ENCODE results near the gene SACS.
A peak's percentile ranks its signal among the peaks of the same experiment; 100 is the strongest.

SACS gene

DNA sequence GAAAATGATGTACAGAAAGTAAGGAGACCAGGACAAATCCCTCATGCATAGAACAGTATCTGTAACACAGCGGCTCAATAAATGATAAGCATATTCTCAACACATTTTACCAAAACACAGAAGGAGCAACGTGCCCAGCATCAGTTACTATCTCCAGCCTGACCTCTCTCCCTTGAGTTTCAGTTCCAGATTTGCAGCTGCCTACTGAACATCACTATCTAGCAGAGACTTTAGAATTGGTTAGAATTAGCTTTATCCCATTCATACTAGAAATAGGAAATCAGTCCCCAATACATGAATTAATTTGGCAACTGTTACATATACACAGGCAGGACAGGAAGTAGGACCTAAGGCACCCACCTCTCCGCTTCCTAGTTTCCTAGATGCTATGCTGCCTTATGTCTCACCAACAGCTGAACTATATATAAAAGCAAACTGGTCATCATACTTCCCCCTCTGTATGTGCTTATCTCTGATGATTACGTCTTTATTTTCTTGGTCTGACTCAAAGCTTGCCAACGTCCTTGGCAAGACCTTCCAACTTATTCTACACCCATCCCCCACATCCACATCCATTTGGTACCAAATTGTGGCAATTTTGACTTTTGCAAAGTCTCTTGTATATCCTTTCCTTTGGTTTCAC lies 61.1 kb downstream of the SACS start:
- Mint-ChIP-seq H3K4me1 (ENCODE audit: low read depth) (peaks cover 46% of the 10 kb centered on the region), H3K9me3 (ENCODE audit: low read depth) (no peaks in the 10 kb centered on the region), H3K4me3 (peak overlapping the region; percentile 62), H3K27ac (no peak overlapping the region), H3K27me3 (no peaks in the 10 kb centered on the region), H3K36me3 (peaks cover 19% of the 10 kb centered on the region)

DNA sequence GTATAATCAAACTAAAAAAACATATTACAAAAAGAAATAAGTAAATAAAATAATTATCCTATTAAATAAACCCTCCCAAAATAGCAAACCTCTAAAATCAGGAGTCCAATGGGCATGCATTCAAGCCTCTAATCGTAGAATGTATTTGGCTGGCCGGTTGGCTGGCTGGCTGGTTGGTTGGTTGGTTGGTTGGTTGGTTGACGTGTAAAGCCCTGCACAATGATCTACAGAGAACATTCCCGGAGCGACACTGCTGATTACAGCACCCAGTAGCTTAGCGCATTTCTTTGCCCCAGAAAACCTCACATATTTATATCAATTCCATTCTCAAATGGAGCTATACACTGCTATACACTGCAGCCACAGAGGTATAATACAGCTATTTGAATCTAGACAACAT lies 65.6 kb downstream of the SACS start:
- Mint-ChIP-seq H3K27me3 (no peaks in the 10 kb centered on the region), H3K36me3 (peaks cover 29% of the 10 kb centered on the region), H3K27ac (no peak overlapping the region), H3K9me3 (ENCODE audit: low read depth) (no peaks in the 10 kb centered on the region), H3K4me1 (ENCODE audit: low read depth) (peaks cover 16% of the 10 kb centered on the region), H3K4me3 (no peak overlapping the region)

DNA sequence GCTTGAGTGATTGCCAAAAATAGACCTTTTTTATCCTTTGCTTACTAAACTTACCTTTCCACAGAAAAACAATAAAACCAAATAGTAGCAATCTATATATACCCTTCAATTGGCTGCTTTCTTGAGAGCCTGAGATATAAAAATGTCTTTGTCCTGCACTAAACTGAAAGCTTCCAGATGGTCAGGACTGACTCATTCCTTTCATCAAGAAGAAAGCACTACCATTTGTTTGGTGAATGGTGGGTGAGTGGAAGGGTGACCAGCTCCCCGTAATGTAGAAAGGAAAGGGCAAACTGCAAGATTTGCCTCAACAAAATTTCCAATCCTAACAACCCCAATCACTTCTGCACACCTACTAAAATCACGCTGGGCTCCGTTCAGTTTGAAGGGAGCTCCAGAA lies 67.8 kb downstream of the SACS start:
- Mint-ChIP-seq H3K27me3 (no peaks in the 10 kb centered on the region), H3K9me3 (ENCODE audit: low read depth) (no peaks in the 10 kb centered on the region), H3K27ac (no peak overlapping the region), H3K4me1 (ENCODE audit: low read depth) (no peaks in the 10 kb centered on the region), H3K4me3 (no peak overlapping the region), H3K36me3 (peaks cover 18% of the 10 kb centered on the region)

DNA sequence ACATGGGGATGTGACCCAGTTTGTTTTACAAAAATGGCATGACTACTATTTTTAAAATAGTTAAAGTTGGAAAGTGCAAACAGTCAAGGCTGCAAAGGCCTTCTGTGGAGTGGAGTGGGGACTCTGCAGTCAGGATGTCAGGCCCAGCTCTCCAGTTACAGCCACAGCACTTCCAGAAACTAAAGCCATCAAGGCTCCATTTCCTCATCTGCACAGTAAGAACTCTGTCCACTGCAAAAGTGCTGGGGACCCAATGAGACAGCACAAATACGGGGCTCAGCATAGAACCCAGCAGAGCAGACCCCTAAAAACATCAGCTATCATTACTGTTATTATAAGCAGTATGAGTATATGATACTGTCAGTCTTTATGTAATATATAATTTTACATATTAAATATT lies 73.6 kb downstream of the SACS start:
- Mint-ChIP-seq H3K27ac (no peak overlapping the region), H3K4me3 (no peak overlapping the region), H3K4me1 (ENCODE audit: low read depth) (peaks cover 4% of the 10 kb centered on the region), H3K27me3 (no peaks in the 10 kb centered on the region), H3K9me3 (ENCODE audit: low read depth) (no peaks in the 10 kb centered on the region), H3K36me3 (peaks cover 21% of the 10 kb centered on the region)

DNA sequence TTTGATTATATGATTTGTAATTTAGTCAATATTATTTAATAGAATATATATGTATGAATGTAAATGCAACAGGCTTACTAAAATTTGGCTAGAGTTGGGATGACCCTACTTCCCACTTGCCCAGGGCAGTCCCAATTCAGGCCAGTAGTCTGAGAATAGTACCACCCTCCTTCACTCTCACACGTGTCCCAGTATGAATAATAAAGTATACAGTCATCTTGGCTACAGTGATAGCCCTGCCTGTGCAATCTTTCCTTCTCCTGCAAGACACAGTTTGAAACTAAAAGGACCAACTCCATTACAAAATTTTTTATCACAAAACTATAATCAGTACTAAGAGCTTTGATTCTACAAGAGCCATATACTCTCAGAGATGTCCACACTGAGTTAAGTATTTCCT lies 76.2 kb downstream of the SACS start:
- Mint-ChIP-seq H3K36me3 (peaks cover 29% of the 10 kb centered on the region), H3K9me3 (ENCODE audit: low read depth) (no peaks in the 10 kb centered on the region), H3K4me3 (no peak overlapping the region), H3K27ac (no peak overlapping the region), H3K4me1 (ENCODE audit: low read depth) (peaks cover 6% of the 10 kb centered on the region), H3K27me3 (no peaks in the 10 kb centered on the region)

DNA sequence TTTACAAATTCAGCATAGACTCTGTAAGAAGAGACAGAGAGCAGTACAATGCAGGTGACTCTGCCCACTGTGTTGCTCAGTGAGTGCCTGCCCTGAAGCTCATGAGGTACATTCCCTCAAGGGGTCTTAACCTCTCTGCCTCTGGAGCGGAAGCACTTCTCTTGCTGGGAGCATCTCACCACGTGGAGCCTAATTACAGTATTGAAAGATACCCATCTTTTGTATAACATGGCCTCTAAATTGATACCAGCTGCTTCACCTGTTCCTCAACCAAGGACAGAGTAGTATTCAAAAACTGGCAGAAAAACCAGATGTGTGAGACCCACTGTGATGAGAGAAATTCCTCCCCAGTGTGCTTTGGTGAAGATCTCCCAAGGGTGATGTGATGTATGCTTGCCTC lies 77.1 kb downstream of the SACS start:
- Mint-ChIP-seq H3K9me3 (ENCODE audit: low read depth) (no peaks in the 10 kb centered on the region), H3K4me1 (ENCODE audit: low read depth) (peaks cover 7% of the 10 kb centered on the region), H3K27ac (no peak overlapping the region), H3K36me3 (peaks cover 35% of the 10 kb centered on the region), H3K27me3 (no peaks in the 10 kb centered on the region), H3K4me3 (no peak overlapping the region)

DNA sequence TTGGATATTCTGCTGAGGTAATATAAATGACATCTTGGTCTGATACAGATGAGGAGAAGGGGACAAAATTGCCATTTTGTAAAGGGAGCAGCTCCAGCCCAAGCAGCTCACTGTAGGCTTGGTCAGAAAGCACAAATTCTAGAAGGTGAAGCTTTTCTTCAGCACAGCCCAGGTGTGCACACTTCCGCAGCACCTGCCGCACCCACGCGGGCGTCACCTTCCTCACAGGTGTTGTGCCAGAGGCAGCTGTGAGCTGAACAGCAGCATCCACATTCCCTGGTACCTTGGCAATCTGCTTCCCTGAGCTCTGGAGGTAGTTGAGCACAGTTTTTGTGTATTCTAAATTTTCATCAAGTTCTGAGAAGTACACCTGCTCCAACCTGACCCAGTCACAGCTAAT lies 79.0 kb downstream of the SACS start:
- H3K36me3 Mint-ChIP-seq, result peaks cover 49% of the 10 kb centered on the region

DNA sequence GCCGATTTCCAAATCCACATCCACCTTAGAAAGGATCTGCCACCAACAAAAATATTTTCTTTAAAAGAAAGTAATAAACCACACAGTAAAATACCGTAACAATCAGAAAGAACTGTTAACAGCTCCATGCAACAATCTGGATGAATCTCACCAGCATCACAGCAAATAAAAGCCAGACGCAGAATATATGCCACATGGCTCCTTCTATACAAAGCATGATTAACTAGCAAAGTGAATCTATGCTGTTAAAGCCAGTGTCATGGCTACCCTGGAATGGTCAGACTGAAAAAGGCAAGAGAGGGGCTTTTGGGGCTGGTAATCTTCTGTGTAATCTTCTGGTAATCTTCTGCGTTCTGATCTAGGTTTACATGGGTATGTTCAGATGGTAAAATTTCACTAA lies 81.3 kb downstream of the SACS start:
- H3K27me3 Mint-ChIP-seq, result no peaks in the 10 kb centered on the region
- H3K4me3 Mint-ChIP-seq, result no peak overlapping the region
- H3K4me1 Mint-ChIP-seq (ENCODE audit: low read depth), result peaks cover 5% of the 10 kb centered on the region
- peaks cover 69% of the 10 kb centered on the region for H3K36me3 Mint-ChIP-seq
- peaks cover 4% of the 10 kb centered on the region for H3K9me3 Mint-ChIP-seq (ENCODE audit: low read depth)
- no peak overlapping the region for H3K27ac Mint-ChIP-seq

More for the DNA sequence above, 79.0 kb downstream of the SACS start:
- no peak overlapping the region for H3K4me3 Mint-ChIP-seq
- no peak overlapping the region for H3K27ac Mint-ChIP-seq
- no peaks in the 10 kb centered on the region for H3K27me3 Mint-ChIP-seq
- no peaks in the 10 kb centered on the region for H3K9me3 Mint-ChIP-seq (ENCODE audit: low read depth)
- H3K4me1 Mint-ChIP-seq (ENCODE audit: low read depth), result peaks cover 5% of the 10 kb centered on the region

DNA sequence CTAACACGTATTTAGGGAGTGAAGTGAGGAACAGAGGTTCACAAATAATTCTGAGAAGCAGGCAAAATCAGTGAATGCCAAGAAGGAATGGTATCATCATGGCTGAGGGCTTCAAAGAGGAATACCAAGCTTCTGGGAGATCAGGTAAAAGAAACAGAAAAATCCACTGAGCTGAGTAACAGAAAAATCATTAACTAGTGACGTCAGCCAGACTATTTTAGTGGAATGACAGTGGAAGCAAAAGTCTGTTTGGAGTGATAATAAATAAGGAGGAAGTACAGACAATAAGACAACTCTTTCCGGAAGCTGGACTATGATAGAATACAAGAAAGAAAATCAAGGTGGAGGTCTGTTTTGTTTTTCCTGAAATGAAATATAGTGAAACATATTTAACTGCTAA lies 83.5 kb downstream of the SACS start:
- Mint-ChIP-seq H3K9me3 (ENCODE audit: low read depth) (peaks cover 4% of the 10 kb centered on the region), H3K27ac (no peak overlapping the region), H3K36me3 (peaks cover 71% of the 10 kb centered on the region), H3K4me3 (no peak overlapping the region), H3K4me1 (ENCODE audit: low read depth) (peaks cover 5% of the 10 kb centered on the region), H3K27me3 (no peaks in the 10 kb centered on the region)

DNA sequence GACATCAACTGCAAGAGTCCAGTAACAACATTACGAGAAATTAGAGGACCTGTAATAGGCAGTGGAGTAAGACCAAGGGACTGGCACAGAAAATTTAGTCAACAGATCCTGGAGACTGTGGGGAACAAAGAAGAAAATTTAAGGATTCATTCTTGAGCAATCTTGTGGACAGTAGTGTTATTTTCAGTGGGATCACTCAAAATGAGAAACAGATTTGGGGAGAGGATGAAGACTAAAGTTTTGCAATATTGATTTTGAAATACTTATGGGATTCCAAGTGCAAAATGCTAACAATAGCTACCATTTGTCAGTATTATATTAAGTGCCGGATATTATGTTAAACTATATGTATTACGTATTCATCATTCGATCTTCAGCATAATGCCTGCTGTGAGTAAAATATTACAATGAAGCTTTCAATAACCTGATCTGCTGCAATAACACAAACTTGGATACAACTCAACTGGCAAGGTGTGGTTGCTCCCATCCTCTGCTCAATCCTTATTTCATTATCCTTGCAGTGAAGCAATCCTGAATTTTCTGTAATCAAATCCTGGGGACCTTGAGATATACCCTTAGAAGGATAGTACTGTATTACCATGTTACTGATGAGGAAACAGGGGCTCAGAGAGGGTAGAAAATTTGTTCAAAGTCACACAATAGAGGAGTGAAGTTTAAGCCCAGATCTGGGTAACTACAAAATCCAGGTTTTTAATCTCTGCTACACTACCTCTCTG lies 84.2 kb downstream of the SACS start:
- peaks cover 73% of the 10 kb centered on the region for H3K36me3 Mint-ChIP-seq
- no peaks in the 10 kb centered on the region for H3K27me3 Mint-ChIP-seq
- H3K27ac Mint-ChIP-seq, result no peak overlapping the region
- peaks cover 5% of the 10 kb centered on the region for H3K4me1 Mint-ChIP-seq (ENCODE audit: low read depth)
- H3K9me3 Mint-ChIP-seq (ENCODE audit: low read depth), result peaks cover 6% of the 10 kb centered on the region
- no peak overlapping the region for H3K4me3 Mint-ChIP-seq

DNA sequence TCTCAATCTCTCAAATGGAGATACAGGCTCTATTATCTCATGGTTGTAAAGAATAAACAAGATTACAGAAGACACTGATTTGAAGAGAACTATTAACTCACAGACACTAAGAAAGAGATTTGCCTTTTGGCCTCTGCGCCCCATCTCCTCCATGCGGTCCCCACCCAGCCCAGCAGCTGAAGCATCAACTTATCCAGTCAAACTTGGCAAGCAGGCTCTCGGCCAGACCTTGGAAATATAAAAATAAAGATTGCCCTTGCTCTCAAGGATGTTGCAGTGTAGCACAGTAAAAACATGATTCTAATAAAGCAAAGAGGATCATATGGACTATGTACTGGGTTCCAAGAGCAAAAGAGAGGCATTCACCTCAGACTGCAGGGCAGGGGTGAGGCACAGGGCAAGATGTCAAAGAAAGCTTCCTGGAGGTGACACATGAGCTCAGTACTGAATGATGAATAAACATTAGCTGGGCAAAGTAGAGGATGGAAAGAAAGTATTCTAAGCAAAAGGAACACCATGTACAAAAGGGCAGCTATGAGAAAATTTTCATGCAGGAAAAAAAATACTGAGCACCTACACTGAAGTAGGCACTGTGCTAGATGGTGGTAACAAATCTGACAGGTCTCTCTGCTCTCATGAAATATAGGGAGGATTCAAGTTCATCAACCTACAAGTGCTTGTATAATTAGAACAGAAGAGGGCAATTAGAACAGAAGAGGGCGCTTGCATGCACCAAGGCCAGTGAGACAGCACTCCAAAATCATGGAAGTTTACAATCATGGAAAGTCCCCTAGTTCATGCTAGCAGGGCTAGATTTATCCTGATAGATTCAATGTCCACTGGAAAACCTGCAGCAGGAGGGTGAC lies 85.0 kb downstream of the SACS start:
- peaks cover 5% of the 10 kb centered on the region for H3K4me1 Mint-ChIP-seq (ENCODE audit: low read depth)
- peaks cover 75% of the 10 kb centered on the region for H3K36me3 Mint-ChIP-seq
- H3K27ac Mint-ChIP-seq, result no peak overlapping the region
- H3K4me3 Mint-ChIP-seq, result no peak overlapping the region
- H3K9me3 Mint-ChIP-seq (ENCODE audit: low read depth), result peaks cover 9% of the 10 kb centered on the region
- no peaks in the 10 kb centered on the region for H3K27me3 Mint-ChIP-seq

DNA sequence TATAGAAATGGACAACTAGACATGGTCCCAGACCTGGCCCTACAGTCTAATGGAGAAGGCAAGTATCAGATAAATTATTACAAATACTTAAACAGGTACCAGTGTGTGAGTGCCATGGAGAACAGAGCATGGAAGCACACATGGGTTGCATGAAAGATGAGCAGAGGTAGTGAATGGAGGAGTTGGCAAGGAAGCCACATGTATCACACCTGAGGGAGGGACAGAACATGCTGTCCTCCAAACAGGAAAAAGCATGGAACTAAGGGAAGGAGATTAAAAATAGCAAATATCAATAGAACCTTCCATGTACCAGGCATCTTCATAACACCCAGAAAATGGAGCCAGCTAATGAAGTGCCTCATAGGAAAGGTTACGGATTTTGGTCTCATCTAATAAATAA lies 85.9 kb downstream of the SACS start:
- peaks cover 3% of the 10 kb centered on the region for H3K4me1 Mint-ChIP-seq (ENCODE audit: low read depth)
- no peak overlapping the region for H3K27ac Mint-ChIP-seq
- H3K9me3 Mint-ChIP-seq (ENCODE audit: low read depth), result peaks cover 9% of the 10 kb centered on the region
- H3K4me3 Mint-ChIP-seq, result no peak overlapping the region
- no peaks in the 10 kb centered on the region for H3K27me3 Mint-ChIP-seq
- H3K36me3 Mint-ChIP-seq, result peaks cover 73% of the 10 kb centered on the region

DNA sequence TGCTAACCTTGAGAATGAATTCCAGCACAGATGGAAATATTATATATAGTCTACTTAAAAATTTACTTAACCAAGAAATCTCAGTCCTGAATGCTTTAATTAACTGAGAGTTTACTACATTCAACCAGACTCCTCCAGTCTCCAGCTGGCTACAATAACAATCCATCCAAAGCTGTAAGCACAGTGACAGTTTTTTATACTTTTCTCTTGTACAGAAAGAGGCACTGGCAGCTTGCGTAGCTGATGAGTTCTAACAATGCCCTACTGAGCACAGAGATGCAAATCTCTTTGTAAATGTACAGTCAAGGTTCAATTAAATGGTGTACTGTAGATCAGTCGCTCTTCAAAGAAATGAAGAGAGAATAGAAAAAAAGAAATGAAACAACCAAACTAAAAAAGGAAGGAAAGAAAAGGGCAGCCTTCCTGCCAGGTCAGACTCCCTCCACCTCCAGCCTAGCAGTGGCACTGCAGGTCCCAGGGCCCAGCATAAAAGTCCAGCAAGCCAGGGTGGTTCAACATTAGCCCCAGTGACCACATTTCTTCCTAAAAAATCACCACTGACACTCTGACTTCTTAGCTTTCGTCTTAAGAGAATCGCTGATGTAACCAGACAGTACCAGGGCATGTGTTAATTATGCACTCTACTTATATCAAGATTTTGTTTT lies 88.4 kb downstream of the SACS start:
- H3K27ac Mint-ChIP-seq, result no peak overlapping the region
- no peaks in the 10 kb centered on the region for H3K27me3 Mint-ChIP-seq
- no peaks in the 10 kb centered on the region for H3K4me1 Mint-ChIP-seq (ENCODE audit: low read depth)
- H3K36me3 Mint-ChIP-seq, result peaks cover 69% of the 10 kb centered on the region
- H3K4me3 Mint-ChIP-seq, result no peak overlapping the region
- H3K9me3 Mint-ChIP-seq (ENCODE audit: low read depth), result peaks cover 11% of the 10 kb centered on the region

DNA sequence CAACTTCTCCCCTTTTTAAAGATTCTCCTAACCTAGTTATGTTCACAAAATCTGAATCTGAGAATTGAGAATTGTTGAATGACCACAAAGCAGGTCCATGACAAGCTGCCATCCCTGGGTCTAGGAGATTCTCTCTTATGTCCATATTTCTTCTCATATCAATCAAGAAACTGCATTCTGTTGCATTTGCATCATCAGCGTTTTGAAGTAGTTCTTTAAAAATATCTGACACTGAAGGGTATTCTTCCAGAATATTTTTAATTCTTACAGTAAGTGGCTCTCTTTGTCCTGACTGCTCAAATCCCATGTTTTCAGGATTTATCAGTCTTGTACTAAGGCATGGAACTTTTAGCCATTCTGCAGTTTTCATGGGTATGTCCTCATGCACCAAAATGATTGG lies 94.3 kb downstream of the SACS start:
- H3K9me3 Mint-ChIP-seq (ENCODE audit: low read depth), result peaks cover 24% of the 10 kb centered on the region
- no peak overlapping the region for H3K27ac Mint-ChIP-seq
- no peaks in the 10 kb centered on the region for H3K4me1 Mint-ChIP-seq (ENCODE audit: low read depth)
- peaks cover 59% of the 10 kb centered on the region for H3K36me3 Mint-ChIP-seq
- no peak overlapping the region for H3K4me3 Mint-ChIP-seq
- no peaks in the 10 kb centered on the region for H3K27me3 Mint-ChIP-seq

DNA sequence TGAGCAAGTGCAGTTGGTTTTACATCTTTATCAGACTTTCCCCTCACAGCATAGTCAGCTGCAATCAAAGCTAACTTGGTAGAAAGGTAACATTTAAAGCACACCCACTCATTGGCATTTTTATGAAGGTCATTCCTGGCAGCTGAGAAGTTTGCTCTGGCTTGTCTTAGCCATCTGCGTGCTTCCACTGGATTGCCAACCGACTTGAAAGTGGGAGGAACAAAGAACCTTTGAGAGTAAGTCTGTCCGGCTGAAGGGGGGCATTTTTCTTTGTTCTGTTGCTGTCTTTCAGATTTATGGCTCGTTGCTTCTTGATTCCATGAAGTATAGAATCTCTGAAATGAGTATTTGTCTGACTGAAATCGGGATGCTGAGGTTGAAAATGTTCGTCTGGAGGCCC lies 103.1 kb downstream of the SACS start:
- Mint-ChIP-seq H3K27ac (no peak overlapping the region), H3K9me3 (ENCODE audit: low read depth) (peaks cover 35% of the 10 kb centered on the region), H3K36me3 (peaks cover 31% of the 10 kb centered on the region), H3K4me3 (no peak overlapping the region), H3K27me3 (no peaks in the 10 kb centered on the region), H3K4me1 (ENCODE audit: low read depth) (no peaks in the 10 kb centered on the region)

Data from activated naive CD8-positive, alpha-beta T cell (primary cell).